ENCODE data around the gene NPLOC4.

- TF ChIP-seq POLR2AphosphoS5 (IDR thresholded peaks at IDR 0.05; ENCODE audit: low read depth) (no peak), REST (IDR thresholded peaks at IDR 0.05; ENCODE audit: insufficient replicate concordance, low read depth) (no peak), CTCF (IDR thresholded peaks at IDR 0.05; ENCODE audit: insufficient read depth, low read length) (no peak), GABPA (IDR thresholded peaks at IDR 0.05; ENCODE audit: low read depth) (no peak)
Observed at GRCh38 chr17:81522491-81523401, 114.2 kb downstream of the NPLOC4 start.

Data from HL-60 (cell line).